AG09309 (cell line): ENCODE measurements around the gene RIPK4.
"Not testable (repeated sequence)": the region's sequence is repeated elsewhere in the genome, so short reads cannot be mapped to it uniquely, and the experiment has no call there.

ENCODE experiments used
- DNase-seq: peaks from one replicate; pipeline ENCODE4 v3.0.0-alpha.2; 2010; ENCODE audit warnings: low read depth
- H3K4me3 ChIP-seq: 2 replicates; pipeline ENCODE4 v1.5.1; 2011; ENCODE audit warnings: mild to moderate bottlenecking, low read depth, low read length, moderate library complexity; ENCODE audit not compliant: control insufficient read depth
- TF ChIP-seq, protein P1 (sequence below): IDR thresholded peaks from 2 replicates; pipeline ENCODE4 v1.5.1; 2011; ENCODE audit warnings: mild to moderate bottlenecking, low read depth, low read length, inconsistent platforms; ENCODE audit not compliant: insufficient read depth, control insufficient read depth; ENCODE audit errors: missing control alignments

The RIPK4 gene

DNA sequence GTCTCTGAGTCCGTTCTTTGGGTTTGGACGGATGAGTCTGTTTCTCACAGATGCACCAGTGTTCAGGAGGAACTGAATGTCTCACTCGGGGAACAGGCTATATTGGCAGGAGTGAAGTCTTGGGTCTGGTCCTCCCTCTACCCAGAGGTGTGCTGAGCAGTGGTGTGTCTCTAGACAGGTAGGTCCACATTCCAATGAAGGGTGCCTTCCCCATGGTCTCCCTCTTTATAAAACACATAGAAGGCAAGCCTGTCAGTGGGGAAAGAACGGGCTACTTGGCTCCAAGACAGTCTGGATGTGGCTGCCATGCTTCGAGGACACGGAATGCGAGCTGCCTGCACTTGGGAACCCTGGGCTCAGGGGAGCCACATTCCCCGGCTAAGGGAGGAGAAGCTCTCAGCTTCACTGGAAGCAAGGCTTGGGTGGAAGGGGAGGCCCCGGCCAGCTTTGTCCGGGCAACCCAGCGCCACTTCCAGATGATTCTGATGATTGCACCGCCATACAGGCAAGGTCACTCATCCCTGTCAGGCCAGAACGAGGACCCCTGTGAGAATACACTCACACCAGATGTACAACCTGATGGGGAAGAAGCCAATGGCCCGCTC, 29.7 kb upstream of the RIPK4 start:
- no peak overlapping the region for H3K4me3 ChIP-seq
- no peak for DNase-seq
- TF ChIP-seq, protein P1, sequence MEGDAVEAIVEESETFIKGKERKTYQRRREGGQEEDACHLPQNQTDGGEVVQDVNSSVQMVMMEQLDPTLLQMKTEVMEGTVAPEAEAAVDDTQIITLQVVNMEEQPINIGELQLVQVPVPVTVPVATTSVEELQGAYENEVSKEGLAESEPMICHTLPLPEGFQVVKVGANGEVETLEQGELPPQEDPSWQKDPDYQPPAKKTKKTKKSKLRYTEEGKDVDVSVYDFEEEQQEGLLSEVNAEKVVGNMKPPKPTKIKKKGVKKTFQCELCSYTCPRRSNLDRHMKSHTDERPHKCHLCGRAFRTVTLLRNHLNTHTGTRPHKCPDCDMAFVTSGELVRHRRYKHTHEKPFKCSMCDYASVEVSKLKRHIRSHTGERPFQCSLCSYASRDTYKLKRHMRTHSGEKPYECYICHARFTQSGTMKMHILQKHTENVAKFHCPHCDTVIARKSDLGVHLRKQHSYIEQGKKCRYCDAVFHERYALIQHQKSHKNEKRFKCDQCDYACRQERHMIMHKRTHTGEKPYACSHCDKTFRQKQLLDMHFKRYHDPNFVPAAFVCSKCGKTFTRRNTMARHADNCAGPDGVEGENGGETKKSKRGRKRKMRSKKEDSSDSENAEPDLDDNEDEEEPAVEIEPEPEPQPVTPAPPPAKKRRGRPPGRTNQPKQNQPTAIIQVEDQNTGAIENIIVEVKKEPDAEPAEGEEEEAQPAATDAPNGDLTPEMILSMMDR, result no peak

DNA sequence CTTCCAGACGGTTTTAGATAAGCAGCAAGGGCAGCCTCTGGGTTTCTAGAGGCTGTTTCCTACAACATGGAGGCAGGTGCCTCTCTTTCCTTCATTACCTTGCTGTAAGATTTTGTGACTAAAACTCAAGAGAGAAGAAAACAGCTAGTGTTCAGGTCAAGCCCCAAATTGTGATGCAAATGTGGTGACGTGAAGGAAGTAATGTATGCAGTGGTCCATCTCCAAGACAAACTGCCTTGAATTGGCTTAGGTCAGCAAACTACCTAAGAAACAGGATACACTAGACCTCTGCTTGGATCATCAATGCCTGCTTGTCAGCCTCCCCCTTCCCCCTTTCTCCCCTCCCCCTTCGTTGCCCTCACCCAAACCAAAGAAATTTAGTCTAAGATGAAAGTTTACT, 28.9 kb upstream of the RIPK4 start:
- TF ChIP-seq, protein P1, result no peak
- H3K4me3 ChIP-seq, result no peak overlapping the region
- no peak for DNase-seq

DNA sequence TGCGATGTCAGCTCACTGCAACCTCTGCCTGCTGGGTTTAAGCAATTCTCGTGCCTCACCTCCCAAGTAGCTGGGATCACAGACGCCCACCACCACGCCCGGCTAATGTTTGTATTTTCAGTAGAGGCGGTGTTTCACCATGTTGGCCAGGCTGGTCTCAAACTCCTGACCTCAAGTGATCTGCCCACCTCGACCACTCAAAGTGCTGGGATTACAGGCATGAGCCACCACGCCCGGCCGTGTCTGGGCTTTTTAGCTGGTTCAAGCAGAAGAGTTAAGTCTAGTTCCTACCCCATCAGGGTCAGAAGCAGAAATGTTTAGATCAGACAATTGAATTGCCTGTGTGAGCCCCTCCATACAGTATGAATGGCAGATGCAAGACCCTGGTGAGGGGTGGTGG, 27.7 kb upstream of the RIPK4 start:
- TF ChIP-seq, protein P1, result no peak
- DNase-seq, result no peak
- H3K4me3 ChIP-seq, result no peak overlapping the region

DNA sequence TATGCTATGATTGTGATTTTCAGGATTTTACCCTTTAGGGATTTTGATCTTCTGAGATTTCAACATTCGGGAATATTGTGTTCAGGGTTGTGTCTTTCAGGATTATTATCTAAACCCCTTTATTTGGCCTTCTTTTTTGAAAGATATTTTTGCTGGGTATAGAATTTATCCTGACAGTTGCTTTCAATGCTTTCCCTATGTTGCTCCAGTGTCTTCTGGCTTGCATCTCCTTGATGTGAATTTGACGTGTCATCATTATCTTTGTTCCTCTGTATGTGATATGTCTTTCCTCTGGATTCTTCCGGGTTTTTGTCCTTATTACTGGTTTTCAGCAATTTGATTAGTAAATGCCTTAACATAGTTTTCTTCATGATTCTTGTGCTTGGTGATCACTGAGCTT, 25.9 kb upstream of the RIPK4 start:
- no peak overlapping the region for H3K4me3 ChIP-seq
- no peak for DNase-seq
- TF ChIP-seq, protein P1, result no peak

DNA sequence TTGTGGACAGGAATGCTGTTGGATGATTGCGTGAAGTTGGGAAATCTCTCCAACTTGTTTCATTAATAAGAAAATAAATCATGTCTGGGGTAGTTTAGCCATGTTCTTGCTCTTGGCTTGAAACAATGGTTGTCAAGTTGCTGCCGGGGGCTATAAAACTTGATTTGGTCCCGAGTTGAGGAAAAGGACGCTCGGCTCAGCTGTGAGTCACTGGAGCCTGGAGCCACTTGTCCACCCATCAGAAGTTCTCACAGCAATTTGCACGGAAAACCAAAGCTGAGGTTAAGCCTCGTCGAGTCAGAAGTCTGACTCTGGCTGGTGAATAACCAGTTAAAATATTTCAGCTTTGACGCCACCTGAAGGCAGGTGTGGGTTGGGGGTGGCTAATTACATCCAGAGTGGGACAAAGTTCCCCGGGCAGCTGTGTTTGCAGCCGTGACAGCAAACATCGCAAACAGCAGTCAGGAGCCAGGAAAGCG, 19.7 kb upstream of the RIPK4 start:
- DNase-seq, result peak; percentile 98
- no peak overlapping the region for H3K4me3 ChIP-seq
- TF ChIP-seq, protein P1, result no peak

DNA sequence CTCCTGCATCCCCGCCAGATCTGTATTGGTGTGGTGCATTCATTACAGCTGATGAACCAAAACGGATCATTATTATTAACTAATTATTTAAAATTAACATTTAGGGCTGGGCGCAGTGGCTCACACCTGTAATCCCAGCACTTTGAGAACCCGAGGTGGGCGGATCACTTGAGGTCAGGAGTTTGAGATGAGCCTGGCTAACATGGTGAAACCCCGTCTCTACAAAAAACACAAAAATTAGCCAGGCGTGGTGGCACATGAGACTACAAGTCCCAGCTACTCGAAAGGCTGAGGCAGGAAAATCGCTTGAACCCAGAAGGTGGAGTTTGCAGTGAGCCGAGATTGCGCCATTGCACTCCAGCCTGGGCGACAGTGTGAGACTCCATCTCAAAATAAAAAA, 18.4 kb upstream of the RIPK4 start:
- DNase-seq, H3K4me3 ChIP-seq: not testable (repeated sequence)

DNA sequence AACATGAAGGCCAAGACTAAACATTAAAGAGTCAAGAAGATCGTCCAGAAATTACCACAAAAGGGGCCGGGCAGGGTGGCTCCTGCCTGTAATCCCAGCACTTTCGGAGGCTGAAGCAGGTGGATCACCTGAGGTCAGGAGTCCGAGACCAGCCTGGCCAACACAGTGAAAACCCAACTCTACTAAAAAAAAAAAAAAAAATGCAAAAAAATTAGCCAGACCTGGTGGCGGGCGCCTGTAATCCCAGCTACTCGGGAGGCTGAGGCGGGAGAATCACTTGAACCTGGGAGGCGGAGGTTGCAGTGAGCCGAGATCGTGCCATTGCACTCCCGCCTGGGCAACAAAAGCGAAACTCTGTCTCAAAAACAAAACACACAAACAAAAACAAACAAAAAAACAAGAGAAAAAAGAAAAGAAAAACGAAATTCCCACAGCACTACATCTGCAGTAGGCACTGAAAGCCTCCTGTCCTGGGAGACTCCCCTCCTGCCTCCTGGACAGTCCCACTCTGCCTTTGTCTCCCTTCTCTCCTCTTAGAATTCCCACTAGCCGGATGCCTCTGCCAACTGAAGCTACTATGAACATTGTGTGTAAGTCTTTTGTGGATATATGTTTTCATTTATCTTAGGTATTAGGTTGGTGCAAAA, 17.7 kb upstream of the RIPK4 start:
- no peak overlapping the region for H3K4me3 ChIP-seq
- DNase-seq, result no peak
- TF ChIP-seq, protein P1, result no peak
